ENCODE results near the gene LSAMP. TPM values are rescaled to one million over a fixed set of nuclear protein-coding genes. Genes with fewer than 3 reads are reported as not detected.
"Not testable (repeated sequence)": the region's sequence is repeated elsewhere in the genome, so short reads cannot be mapped to it uniquely, and the experiment has no call there.

LSAMP gene
- total RNA-seq, 1 donor from 2014 or later: 3.7 TPM

DNA sequence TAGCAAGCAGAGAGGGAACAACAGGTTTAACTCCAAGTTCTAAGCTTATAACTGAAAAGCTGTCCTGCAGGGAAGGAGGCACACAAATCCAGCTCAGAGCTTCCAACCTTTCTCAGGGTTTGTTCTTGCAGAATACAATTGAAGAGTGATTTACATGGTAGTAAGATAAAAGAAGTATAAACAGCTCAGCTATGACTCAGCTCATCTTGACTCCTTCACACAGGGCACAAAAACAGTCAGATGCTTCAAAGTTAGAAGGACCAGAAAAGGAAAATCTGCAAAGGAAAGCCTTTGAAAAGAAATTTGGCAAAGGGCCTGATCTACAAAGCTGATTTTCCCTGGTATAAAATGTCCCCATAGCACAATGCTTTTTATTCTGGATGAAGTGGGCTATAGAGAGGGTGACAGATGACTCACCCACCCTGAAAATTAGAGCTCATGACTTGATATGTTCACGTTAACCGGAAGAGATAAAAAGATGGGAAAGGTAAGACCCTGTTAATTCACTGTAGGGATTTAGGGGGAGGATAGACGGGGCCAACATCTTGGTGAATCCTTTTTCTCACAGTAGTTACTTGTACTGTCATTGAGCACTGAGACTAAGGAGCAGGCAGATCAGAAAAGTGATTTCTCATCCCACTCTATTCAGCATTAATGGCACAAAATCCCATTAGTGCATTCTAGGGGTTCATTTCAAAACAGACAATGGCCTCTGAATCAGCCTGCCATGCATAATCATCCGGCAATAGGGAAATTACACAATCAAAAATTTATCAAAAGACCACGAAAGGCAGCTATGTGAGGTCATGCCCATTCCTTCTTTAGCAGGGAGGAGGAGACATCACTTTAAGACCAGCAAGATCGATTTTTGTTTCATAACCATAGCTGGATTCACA is 678.5 kb downstream of the LSAMP start:
- Histone ChIP-seq H3K9ac (ENCODE audit: low read depth in 1 of 3, low read length in 3 of 3) (no peak overlapping the region), H3K4me1 (ENCODE audit: control insufficient read depth in 3 of 3, insufficient read depth in 3 of 3, low read length in 3 of 3) (no peaks in the 10 kb centered on the region), H3K27me3 (ENCODE audit: control insufficient read depth in 3 of 3, insufficient read depth in 3 of 3, low read length in 3 of 3) (no peaks in the 10 kb centered on the region), H3K4me3 (ENCODE audit: low read length in 3 of 3) (no peak overlapping the region), H3K36me3 (ENCODE audit: control insufficient read depth in 3 of 3, insufficient read depth in 3 of 3, low read length in 3 of 3) (no peaks in the 10 kb centered on the region), H3K9me3 (ENCODE audit: control insufficient read depth in 3 of 3, low read length in 3 of 3) (no peaks in the 10 kb centered on the region), H3K27ac (ENCODE audit: low read depth, low read length) (no peak overlapping the region)

DNA sequence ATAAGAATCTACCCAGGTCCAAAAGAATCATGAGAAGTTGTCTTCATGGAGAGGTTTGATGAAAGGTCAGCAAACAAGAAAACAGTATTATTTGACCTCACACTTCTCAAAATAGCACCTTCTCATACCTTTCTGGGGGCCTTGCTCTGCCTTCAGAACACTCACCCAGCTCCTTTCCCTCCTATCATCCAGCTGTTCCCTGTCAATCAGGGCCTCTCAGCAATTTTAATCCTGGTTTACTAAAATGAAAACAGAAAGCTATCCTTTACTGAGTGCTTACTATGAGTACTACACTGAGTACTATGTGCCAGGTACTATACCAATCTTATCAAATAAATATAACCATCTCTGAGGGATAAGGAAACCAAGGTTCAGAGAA is 683.4 kb downstream of the LSAMP start:
- Histone ChIP-seq H3K36me3 (ENCODE audit: control insufficient read depth in 3 of 3, insufficient read depth in 3 of 3, low read length in 3 of 3) (no peaks in the 10 kb centered on the region), H3K27me3 (ENCODE audit: control insufficient read depth in 3 of 3, insufficient read depth in 3 of 3, low read length in 3 of 3) (no peaks in the 10 kb centered on the region), H3K9ac (ENCODE audit: low read depth in 1 of 3, low read length in 3 of 3) (no peak overlapping the region), H3K4me1 (ENCODE audit: control insufficient read depth in 3 of 3, insufficient read depth in 3 of 3, low read length in 3 of 3) (peaks cover 0 to 12% (median 6%) of the 10 kb centered on the region in 3 donors), H3K27ac (ENCODE audit: low read depth, low read length) (no peak overlapping the region), H3K9me3 (ENCODE audit: control insufficient read depth in 3 of 3, low read length in 3 of 3) (no peaks in the 10 kb centered on the region), H3K4me3 (ENCODE audit: low read length in 3 of 3) (no peak overlapping the region)

DNA sequence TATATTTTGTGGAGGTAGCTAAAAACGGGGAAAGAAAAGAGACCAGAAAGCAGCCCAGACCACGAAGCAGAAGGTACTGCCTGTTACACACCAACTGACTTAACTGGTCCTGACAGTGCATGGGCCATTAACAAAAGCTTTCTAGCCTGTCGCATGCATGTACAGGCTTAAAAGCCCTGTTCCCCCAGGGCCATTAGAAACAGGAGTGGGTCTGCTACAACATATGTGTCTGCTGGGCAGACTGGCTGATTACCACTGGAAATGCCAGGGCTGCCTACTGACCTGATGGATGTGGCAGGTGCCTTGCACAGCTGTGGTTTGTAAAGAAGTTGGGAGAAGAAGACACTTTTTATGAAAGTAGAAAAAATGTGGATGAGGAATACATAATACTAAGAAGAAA is 684.6 kb downstream of the LSAMP start:
- no peaks in the 10 kb centered on the region for H3K36me3 ChIP-seq (ENCODE audit: control insufficient read depth in 3 of 3, insufficient read depth in 3 of 3, low read length in 3 of 3)
- H3K9ac ChIP-seq (ENCODE audit: low read depth in 1 of 3, low read length in 3 of 3): no peak overlapping the region
- no peak overlapping the region for H3K27ac ChIP-seq (ENCODE audit: low read depth, low read length)
- no peaks in the 10 kb centered on the region for H3K27me3 ChIP-seq (ENCODE audit: control insufficient read depth in 3 of 3, insufficient read depth in 3 of 3, low read length in 3 of 3)
- no peak overlapping the region for H3K4me3 ChIP-seq (ENCODE audit: low read length in 3 of 3)
- no peaks in the 10 kb centered on the region for H3K9me3 ChIP-seq (ENCODE audit: control insufficient read depth in 3 of 3, low read length in 3 of 3)
- peaks cover 0 to 12% (median 6%) of the 10 kb centered on the region in 3 donors for H3K4me1 ChIP-seq (ENCODE audit: control insufficient read depth in 3 of 3, insufficient read depth in 3 of 3, low read length in 3 of 3)

DNA sequence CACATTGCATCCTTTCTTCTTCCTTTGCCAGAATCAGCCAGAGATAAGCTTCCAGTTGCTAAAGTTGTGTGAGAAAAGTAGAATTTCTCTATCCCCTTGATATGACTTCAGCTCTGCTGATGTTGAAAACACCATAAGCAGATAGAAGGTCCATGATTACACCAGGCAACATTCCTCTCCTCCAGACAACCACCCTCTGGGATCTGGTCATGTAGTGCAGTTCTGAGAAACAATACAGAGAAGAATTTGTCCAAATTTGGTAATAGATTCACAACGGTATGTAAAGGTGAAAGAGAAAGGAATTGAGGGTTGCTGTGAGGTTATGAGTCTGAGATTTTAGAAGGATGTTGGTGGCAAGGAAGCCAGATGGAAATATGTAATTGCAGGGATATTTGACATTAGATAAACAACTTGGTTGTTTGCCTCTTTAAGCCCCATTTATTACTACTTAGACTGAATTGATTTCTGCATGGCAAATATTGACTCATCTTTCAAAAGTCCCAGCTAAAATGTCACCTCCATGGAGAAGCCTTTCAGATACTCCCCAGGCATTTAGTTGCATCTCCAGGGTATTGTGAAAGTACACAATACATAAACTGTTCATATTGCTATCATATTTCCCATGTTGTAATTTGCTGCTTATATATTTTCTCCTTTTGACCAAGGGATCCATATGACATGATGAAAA is 687.1 kb downstream of the LSAMP start:
- no peak overlapping the region for H3K27ac ChIP-seq (ENCODE audit: low read depth, low read length)
- H3K4me1 ChIP-seq (ENCODE audit: control insufficient read depth in 3 of 3, insufficient read depth in 3 of 3, low read length in 3 of 3): peaks cover 0 to 12% (median 6%) of the 10 kb centered on the region in 3 donors
- H3K27me3 ChIP-seq (ENCODE audit: control insufficient read depth in 3 of 3, insufficient read depth in 3 of 3, low read length in 3 of 3): no peaks in the 10 kb centered on the region
- H3K4me3 ChIP-seq (ENCODE audit: low read length in 3 of 3): no peak overlapping the region
- no peak overlapping the region for H3K9ac ChIP-seq (ENCODE audit: low read depth in 1 of 3, low read length in 3 of 3)
- no peaks in the 10 kb centered on the region for H3K36me3 ChIP-seq (ENCODE audit: control insufficient read depth in 3 of 3, insufficient read depth in 3 of 3, low read length in 3 of 3)
- no peaks in the 10 kb centered on the region for H3K9me3 ChIP-seq (ENCODE audit: control insufficient read depth in 3 of 3, low read length in 3 of 3)

DNA sequence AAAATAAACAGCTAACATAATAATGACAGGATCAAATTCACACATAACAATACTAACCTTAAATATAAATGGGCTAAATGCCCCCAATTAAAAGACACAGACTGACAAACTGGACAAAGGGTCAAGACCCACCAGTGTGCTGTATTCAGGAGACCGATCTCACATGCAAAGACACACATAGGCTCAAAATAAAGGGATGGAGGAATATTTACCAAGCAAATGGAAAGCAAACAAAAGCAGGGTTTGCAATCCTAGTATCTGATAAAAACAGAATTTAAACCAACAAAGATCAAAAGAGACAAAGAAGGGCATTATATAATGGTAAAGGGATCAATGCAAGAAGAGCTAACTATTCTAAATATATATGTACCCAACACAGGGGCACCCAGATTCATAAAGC is 692.3 kb downstream of the LSAMP start:
- not testable (repeated sequence) for H3K9ac ChIP-seq (ENCODE audit: low read depth in 1 of 3, low read length in 3 of 3); H3K36me3 ChIP-seq (ENCODE audit: control insufficient read depth in 3 of 3, insufficient read depth in 3 of 3, low read length in 3 of 3); H3K9me3 ChIP-seq (ENCODE audit: control insufficient read depth in 3 of 3, low read length in 3 of 3)

More for the DNA sequence above, 692.3 kb downstream of the LSAMP start:
- H3K27me3 ChIP-seq (ENCODE audit: control insufficient read depth in 3 of 3, insufficient read depth in 3 of 3, low read length in 3 of 3); H3K4me3 ChIP-seq (ENCODE audit: low read length in 3 of 3); H3K4me1 ChIP-seq (ENCODE audit: control insufficient read depth in 3 of 3, insufficient read depth in 3 of 3, low read length in 3 of 3); H3K27ac ChIP-seq (ENCODE audit: low read depth, low read length): not testable (repeated sequence)

Small RNA genes lying within 50 kb of the gene (small RNA-seq; reads per million reads assigned to genes)
- gene RN7SL815P: not detected
